HCT116 (cell line): ENCODE data around the gene TEDC1. TPM values are rescaled to one million over a fixed set of nuclear protein-coding genes. Genes with fewer than 3 reads are reported as not detected.

Source experiments
- ATAC-seq: fragments of 200-7000 bp; cut with Tn5 transposase; 2 replicates; pipeline ENCODE4 v1.9.1; 2020; ENCODE audit warnings: mild to moderate bottlenecking, moderate library complexity
- BruUV-seq: library from RNA; stranded (reverse); fragments of 400-500 nt; replicated peaks from 2 replicates; lab custom pipeline; 2021; lab: Mats Ljungman, UMichigan
- CTCF ChIA-PET: fragments of 300-600 bp; sonication (Branson Sonifier 250); formaldehyde crosslinking; loops from one replicate; lab custom pipeline; 2021; ENCODE audit warnings: antibody characterized with exemption; lab: Charles Lee
- POLR2A ChIA-PET: fragments of 300-600, 350-600 bp; sonication (Branson Sonifier 250); formaldehyde crosslinking; loops from one replicate; lab custom pipeline; 2021; ENCODE audit warnings: antibody characterized with exemption; lab: Charles Lee
- RAD21 ChIA-PET, 2 experiments: fragments of 300-600 bp; sonication (Branson Sonifier 250); formaldehyde crosslinking; loops; one replicate each; lab custom pipeline; 2023; ENCODE audit warnings: low total read pairs in 2 of 2; ENCODE audit not compliant: uncharacterized antibody in 2 of 2, unreplicated experiment in 2 of 2, low non-redundant PET in 1 of 2; lab: Charles Lee
- DNase-seq: peaks from one replicate; pipeline ENCODE4 v3.0.0-alpha.2; 2010; ENCODE audit warnings: low read depth, low spot score
- H2AFZ ChIP-seq: fragments of 200-600 bp; shearing (Covaris generic), sonication (generic); 2 replicates; pipeline ENCODE4 v1.6.1; 2017; ENCODE audit warnings: low read depth, mixed run types, mixed read lengths, antibody characterized with exemption, low read length; ENCODE audit not compliant: poor library complexity, severe bottlenecking
- H3K27ac ChIP-seq: 2 replicates; pipeline ENCODE4 v1.5.1; 2012; ENCODE audit warnings: low read depth, low read length
- H3K27me3 ChIP-seq: fragments of 200-600 bp; sonication (generic); 2 replicates; pipeline ENCODE4 v1.6.1; 2016; ENCODE audit warnings: mixed run types, low read length, mixed read lengths; ENCODE audit not compliant: insufficient read depth
- H3K36me3 ChIP-seq, 2 experiments: fragments of 200-500 bp in 1 of 2; fragments of 200-600 bp in 1 of 2; sonication (Bioruptor generic) in 1 of 2; sonication (generic) in 1 of 2; 2 replicates each; pipeline versions ENCODE4 v1.5.1 to v1.6.1; 2014 to 2016; ENCODE audit warnings: low read length in 2 of 2, inconsistent platforms in 1 of 2, mixed read lengths in 1 of 2, mixed run types in 1 of 2; ENCODE audit not compliant: insufficient read depth in 2 of 2, control insufficient read depth in 1 of 2
- H3K4me1 ChIP-seq, 2 experiments: fragments of 200-600 bp in 1 of 2; sonication (generic) in 1 of 2; 2 replicates each; pipeline versions ENCODE4 v1.5.1 to v1.6.1; 2012 to 2017; ENCODE audit warnings: low read length in 2 of 2, inconsistent platforms in 1 of 2, mild to moderate bottlenecking in 1 of 2, mixed read lengths in 1 of 2, mixed run types in 1 of 2, moderate library complexity in 1 of 2; ENCODE audit not compliant: insufficient read depth in 2 of 2, control insufficient read depth in 1 of 2
- H3K4me2 ChIP-seq: fragments of 200-600 bp; sonication (generic); 2 replicates; pipeline ENCODE4 v1.6.1; 2017; ENCODE audit warnings: mixed run types, low read length, mixed read lengths
- H3K4me3 ChIP-seq, 2 experiments: fragments of 200-600 bp in 1 of 2; sonication (generic) in 1 of 2; replicated peaks in 1 of 2; 2 replicates each; pipeline ENCODE4 v1.5.1; 2011 to 2016; ENCODE audit warnings: low read length in 2 of 2, control low read depth in 1 of 2, low read depth in 1 of 2, mild to moderate bottlenecking in 1 of 2, mixed read lengths in 1 of 2, mixed run types in 1 of 2
- H3K79me2 ChIP-seq: fragments of 200-600 bp; sonication (generic); 2 replicates; pipeline ENCODE4 v1.6.1; 2017; ENCODE audit warnings: mild to moderate bottlenecking, mixed run types, low read length, moderate library complexity, mixed read lengths; ENCODE audit not compliant: insufficient read depth
- H3K9ac ChIP-seq: fragments of 200-600 bp; sonication (generic); 2 replicates; pipeline ENCODE4 v1.6.1; 2016; ENCODE audit warnings: low read length, mixed read lengths
- H3K9me2 ChIP-seq: fragments of 200-600 bp; sonication (generic), shearing (Covaris generic); 2 replicates; pipeline ENCODE4 v1.6.1; 2017; ENCODE audit warnings: mixed run types, mild to moderate bottlenecking, moderate library complexity; ENCODE audit not compliant: insufficient read depth
- H3K9me3 ChIP-seq, 2 experiments: fragments of 200-500 bp in 1 of 2; fragments of 200-600 bp in 1 of 2; sonication (Bioruptor generic) in 1 of 2; sonication (generic) in 1 of 2; 2 replicates each; pipeline ENCODE4 v1.6.1; 2014 to 2017; ENCODE audit warnings: low read length in 2 of 2, mixed read lengths in 2 of 2, inconsistent platforms in 1 of 2, low read depth in 1 of 2, mild to moderate bottlenecking in 1 of 2, mixed run types in 1 of 2, moderate library complexity in 1 of 2; ENCODE audit not compliant: control insufficient read depth in 1 of 2, insufficient read depth in 1 of 2
- H4K20me1 ChIP-seq: fragments of 200-600 bp; sonication (generic), shearing (Covaris generic); 2 replicates; pipeline ENCODE4 v1.6.1; 2017; ENCODE audit warnings: mixed run types, mild to moderate bottlenecking, moderate library complexity; ENCODE audit not compliant: insufficient read depth
- CEBPB ChIP-seq: IDR thresholded peaks from 2 replicates; pipeline ENCODE4 v1.6.1; 2012; ENCODE audit warnings: low read depth
- CTCF ChIP-seq, 3 experiments: fragments of 200-600 bp in 1 of 3; sonication (generic) in 1 of 3; IDR thresholded peaks in 2 of 3; conservative IDR thresholded peaks in 1 of 3; 2 replicates each; pipeline ENCODE4 v1.5.1; 2012 to 2017; ENCODE audit warnings: low read depth in 2 of 3, low read length in 2 of 3, antibody characterized with exemption in 1 of 3, borderline replicate concordance in 1 of 3, control low read depth in 1 of 3, mild to moderate bottlenecking in 1 of 3, mixed read lengths in 1 of 3, mixed run types in 1 of 3, moderate library complexity in 1 of 3; ENCODE audit not compliant: insufficient read depth in 1 of 3
- POLR2A ChIP-seq: IDR thresholded peaks from 2 replicates; pipeline ENCODE4 v1.7.0; 2011; ENCODE audit warnings: borderline replicate concordance; ENCODE audit not compliant: insufficient read depth, insufficient read length; ENCODE audit errors: extremely low read depth
- POLR2AphosphoS5 ChIP-seq: IDR thresholded peaks from 2 replicates; pipeline ENCODE4 v1.6.1; 2011; ENCODE audit warnings: mild to moderate bottlenecking, low read depth, low read length, moderate library complexity
- ZFX ChIP-seq: fragments of 450-650 bp; IDR thresholded peaks from 2 replicates; pipeline ENCODE4 v1.6.1; 2017
- intact Hi-C: fragments of 100-400 bp; cut with micrococcal nuclease; formaldehyde crosslinking; loops from 2 replicates; pipeline ENCODE4 v1.10.0; 2022
- total RNA-seq: library from RNA; stranded (reverse); gene quantifications from one replicate; pipeline ENCODE4 v1.2.1, GENCODE V29; 2021; ENCODE audit not compliant: unreplicated experiment

The TEDC1 gene
- total RNA-seq, 1 experiment from 2014 or later: 40.4 TPM

DNA sequence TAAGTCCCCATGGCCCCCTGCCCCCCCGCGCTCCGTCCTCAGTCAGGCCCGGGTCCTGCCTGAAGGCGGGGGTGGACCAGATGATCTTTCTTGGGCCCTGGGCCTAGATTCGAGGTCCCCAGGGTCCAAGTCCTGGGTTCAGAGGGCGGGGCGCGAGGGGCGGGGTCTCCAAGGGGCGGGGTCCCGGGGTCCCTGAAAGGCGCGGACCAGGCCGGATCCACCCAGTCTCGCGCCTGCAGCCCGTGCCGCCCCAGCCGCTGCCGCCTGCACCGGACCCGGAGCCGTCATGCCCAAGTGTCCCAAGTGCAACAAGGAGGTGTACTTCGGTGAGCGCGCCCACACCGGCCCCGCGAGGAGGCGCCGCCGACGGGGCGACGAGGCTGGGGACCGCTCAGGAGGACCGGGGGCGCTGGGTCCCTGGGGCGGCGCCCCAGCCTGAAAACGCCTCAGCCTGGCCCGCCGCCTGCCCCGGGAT lies 4.0 kb upstream of the TEDC1 start:
- Histone ChIP-seq H3K36me3 (no peaks in the 10 kb centered on the region), H3K9me3 (no peaks in the 10 kb centered on the region), H3K4me1 (peaks cover 33 to 77% of the 10 kb centered on the region in 2 experiments), H3K4me3 (peak overlapping the region; percentile 65 to 87), H3K79me2 (peaks cover 10% of the 10 kb centered on the region), H3K4me2 (peak overlapping the region; percentile 99)
- RAD21 ChIA-PET: no interaction called here
- intact Hi-C loops: no loop called here
- no peak for ATAC-seq
- BruUV-seq: no TSS peak
- TF ChIP-seq CTCF (IDR thresholded peaks at IDR 0.05 in 2 of 3, conservative IDR thresholded peaks at IDR 0.05 in 1 of 3; ENCODE audit: borderline replicate concordance in 1 of 3, insufficient read depth in 1 of 3, low read depth in 2 of 3, low read length in 2 of 3) (no peak), ZFX (peak; percentile 59; the same call in 1 of the 2 replicates), POLR2A (peak; percentile 92), POLR2AphosphoS5 (peak; percentile 87)
- TF ChIP-seq, all 23 proteins: peak for 3
- ChIA-PET CTCF (no interaction called here), POLR2A (no interaction called here)
- Histone ChIP-seq H3K27me3 (no peaks in the 10 kb centered on the region), H2AFZ (no peak overlapping the region), H3K9ac (peak overlapping the region; percentile 97), H4K20me1 (no peaks in the 10 kb centered on the region; the same call in 1 of the 2 replicates), H3K27ac (peak overlapping the region; percentile 94), H3K9me2 (no peaks in the 10 kb centered on the region)
- DNase-seq: no peak

- no TSS peak for BruUV-seq
- Histone ChIP-seq H3K9ac (peak overlapping the region; percentile 97), H3K4me3 (peak overlapping the region; percentile 65 to 87), H3K36me3 (0 out of 4 replicates have a peak, but pooled peaks cover 0 to under 1% of the 10 kb centered on the region in 2 experiments)
- no peak for DNase-seq
- TF ChIP-seq ZFX (peak; percentile 48; the same call in 1 of the 2 replicates), CEBPB (no peak)
- TF ChIP-seq, all 23 proteins: peak for 1
- intact Hi-C loops: no loop called here
- Histone ChIP-seq H3K4me1 (peaks cover 31 to 76% of the 10 kb centered on the region in 2 experiments), H3K27ac (peak overlapping the region; percentile 94), H4K20me1 (no peaks in the 10 kb centered on the region; the same call in 1 of the 2 replicates), H3K27me3 (no peaks in the 10 kb centered on the region), H2AFZ (no peak overlapping the region), H3K4me2 (peak overlapping the region; percentile 99), H3K9me3 (no peaks in the 10 kb centered on the region), H3K9me2 (no peaks in the 10 kb centered on the region), H3K79me2 (peaks cover 15% of the 10 kb centered on the region)
- ChIA-PET CTCF (no interaction called here), POLR2A (no interaction called here), RAD21 (no interaction called here)
- ATAC-seq: no peak
Observed at GRCh38 chr14:105487449-105487985, 3.5 kb upstream of the TEDC1 start.
